Measurements from ENCODE around the gene TNFRSF6B. TPM values are rescaled to one million over a fixed set of nuclear protein-coding genes. Genes with fewer than 3 reads are reported as not detected.
"Not testable (repeated sequence)": the region's sequence is repeated elsewhere in the genome, so short reads cannot be mapped to it uniquely, and the experiment has no call there.

TNFRSF6B gene
- total RNA-seq, 1 experiment from 2014 or later: 3.4 TPM

- DNase-seq (ENCODE audit: low spot score): no peak
Measured at GRCh38 chr20:63662813-63663189, 33.7 kb upstream of the TNFRSF6B start.

DNA sequence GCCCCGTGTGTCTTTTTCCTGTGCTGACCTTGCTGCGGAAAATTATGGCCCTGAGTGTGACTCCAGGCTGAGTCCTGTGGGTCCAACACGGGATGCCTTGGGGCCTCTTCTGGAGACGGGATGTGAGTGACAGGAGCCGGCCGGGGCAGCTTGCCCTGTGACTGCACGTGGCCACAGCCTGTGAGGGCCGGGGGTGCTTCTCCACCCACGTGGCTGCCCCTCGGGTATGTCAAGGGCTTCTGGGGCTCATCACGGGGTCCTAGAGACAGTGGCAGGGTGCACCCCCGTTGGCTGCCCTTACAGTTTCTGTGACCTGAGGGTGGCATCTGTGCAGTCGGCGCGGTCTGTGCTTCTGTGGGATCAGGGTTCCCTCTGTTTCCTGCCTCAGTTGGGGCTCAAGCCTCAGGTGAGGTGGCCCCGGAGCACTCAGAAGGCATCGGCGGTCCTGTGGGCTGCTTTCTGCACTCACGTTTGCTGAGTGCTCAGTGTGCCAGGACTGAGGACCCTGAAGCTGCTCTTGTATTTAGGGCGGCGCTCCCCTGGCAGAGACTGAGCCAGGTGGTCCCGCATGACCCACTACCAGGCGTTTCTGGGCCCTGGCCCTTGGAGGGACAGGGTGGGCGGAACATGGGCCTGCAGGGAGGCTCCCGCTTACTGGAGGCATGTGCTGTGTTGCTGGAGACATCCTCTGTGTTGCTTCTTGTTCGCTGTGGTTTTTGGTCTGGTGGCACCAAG, 33.0 kb upstream of the TNFRSF6B start:
- DNase-seq (ENCODE audit: low spot score): no peak

DNA sequence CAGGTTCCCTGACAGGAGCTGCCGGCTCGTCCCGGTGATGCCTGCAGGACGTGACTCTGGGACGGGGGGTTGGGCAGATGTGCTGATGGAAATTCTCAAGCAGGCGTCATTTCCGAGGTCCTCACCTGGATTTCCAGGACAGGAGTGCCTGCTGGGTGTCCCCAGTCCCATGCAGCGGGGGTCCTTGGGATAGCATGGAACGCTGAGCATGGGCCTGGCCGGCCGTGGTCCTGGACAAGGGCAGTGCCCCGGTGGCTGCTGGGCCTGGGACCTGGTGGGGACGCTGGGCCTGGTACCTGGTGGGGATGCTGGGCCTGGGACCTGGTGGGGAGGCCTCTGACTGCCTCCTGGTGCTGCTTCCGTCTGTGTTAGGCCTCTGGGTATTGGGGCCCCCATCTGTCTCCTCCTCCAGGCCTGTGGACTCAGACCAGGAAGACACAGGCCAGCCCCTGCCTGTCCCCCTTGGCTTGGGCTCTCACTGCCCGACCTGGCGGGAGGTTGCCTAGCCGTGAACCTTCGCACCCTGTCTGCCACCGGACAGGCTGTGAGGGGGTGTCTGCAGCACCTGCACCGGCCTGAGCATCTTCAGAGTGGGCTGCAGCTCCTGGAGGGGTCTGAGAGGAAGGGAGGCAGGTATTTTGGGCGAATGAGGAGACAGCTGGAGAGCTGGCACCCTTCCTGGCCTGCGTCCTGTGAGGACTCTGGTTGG, 32.2 kb upstream of the TNFRSF6B start:
- no peak for DNase-seq (ENCODE audit: low spot score)

- DNase-seq (ENCODE audit: low spot score): no peak
Measured at GRCh38 chr20:63664861-63665594, 31.4 kb upstream of the TNFRSF6B start.

- no peak for DNase-seq (ENCODE audit: low spot score)
Measured at GRCh38 chr20:63665708-63666107, 30.7 kb upstream of the TNFRSF6B start.

DNA sequence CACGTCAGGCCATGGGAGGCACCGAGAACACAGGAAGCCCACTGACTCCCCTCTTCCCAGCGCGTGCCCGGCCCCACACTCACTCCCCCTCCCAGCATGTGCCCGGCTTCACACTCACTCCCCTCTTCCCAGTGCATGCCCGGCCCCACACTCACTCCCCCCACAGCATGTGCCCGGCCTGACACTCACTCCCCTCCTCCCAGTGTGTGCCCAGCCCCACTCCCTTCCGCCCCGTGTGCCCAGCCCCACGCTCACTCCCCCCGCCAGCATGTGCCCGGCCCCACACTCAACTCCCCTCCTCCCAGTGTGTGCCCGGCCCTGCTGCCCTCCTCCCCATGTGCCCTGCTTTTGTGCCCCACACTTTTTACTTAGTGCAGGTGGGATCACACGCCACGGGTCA, 28.6 kb upstream of the TNFRSF6B start:
- no peak for DNase-seq (ENCODE audit: low spot score)

DNA sequence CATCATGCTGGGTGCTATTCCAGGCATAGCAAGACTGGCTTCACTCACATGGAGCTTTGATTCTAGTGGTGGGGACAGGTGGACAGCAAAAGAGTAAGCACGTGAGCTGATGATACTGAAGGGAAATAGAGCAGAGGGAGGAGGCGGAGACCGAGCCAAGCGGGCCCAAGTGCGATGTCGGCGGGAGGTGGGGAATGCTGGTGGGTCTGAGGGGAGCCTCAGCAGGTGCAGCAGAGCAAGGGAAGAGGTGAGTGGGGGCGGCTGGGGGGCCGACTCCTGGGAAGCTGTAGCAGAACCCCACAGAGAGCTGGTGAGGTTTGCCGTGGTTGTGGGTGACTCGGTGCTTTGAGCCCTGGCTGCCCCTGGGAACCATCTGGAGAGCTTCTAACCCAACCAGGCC, 28.1 kb upstream of the TNFRSF6B start:
- DNase-seq (ENCODE audit: low spot score): no peak

- not testable (repeated sequence) for DNase-seq (ENCODE audit: low spot score)
Measured at GRCh38 chr20:63671695-63672094, 24.8 kb upstream of the TNFRSF6B start.

DNA sequence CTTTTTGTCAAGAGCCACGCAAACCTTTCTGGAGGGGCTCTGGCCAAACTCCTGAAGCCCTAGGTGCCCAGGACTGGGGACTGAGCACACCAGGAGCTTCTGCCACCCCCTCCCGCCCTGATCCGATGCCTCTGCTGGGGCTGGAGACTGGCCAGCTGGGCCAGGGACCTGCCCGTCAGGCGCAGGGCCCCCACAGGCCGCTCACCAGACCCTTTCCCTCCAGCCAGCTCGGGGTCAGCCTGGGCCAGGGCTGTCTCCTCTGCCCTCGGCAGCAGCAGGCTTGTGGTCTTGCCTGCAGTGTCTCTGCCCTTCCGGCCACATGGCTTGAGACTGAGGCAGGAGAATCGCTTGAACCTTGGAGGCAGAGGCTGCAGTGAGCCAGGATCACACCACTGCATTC, 23.8 kb upstream of the TNFRSF6B start:
- no peak for DNase-seq (ENCODE audit: low spot score)

- DNase-seq (ENCODE audit: low spot score): no peak
Measured at GRCh38 chr20:63673951-63674350, 22.5 kb upstream of the TNFRSF6B start.

- no peak for DNase-seq (ENCODE audit: low spot score)
Measured at GRCh38 chr20:63675681-63676368, 20.6 kb upstream of the TNFRSF6B start.

GRCh38 chr20:63678071-63678470, 18.4 kb upstream of the TNFRSF6B start:
- no peak for DNase-seq (ENCODE audit: low spot score)

- no peak for DNase-seq (ENCODE audit: low spot score)
Measured at GRCh38 chr20:63678667-63679465, 17.6 kb upstream of the TNFRSF6B start.

DNA sequence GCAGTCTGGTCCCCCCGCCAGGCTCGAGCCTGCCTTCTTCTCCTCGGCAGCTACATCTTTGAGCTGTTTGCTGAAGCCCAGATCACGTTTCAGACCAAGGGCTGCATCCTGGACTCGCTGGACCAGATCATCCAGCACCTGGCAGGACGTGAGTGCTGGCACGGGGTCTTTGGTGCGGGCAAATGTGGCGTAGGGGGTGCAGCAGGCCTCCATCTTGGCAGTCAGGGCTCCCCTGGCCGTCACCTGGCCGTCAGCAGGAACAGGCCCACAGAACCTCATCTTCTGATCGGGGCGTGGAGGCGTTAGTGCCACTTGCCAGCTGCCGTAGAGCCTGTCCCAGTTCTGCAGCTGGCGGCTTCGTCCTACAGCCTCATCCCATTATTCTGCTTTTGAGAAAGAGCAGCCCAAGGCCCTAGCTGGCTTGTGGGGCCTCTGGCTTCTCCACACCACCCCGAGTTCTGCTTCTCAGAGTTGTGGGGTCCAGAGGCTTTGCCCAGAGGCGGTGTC, 16.6 kb upstream of the TNFRSF6B start:
- no peak for DNase-seq (ENCODE audit: low spot score)

GRCh38 chr20:63680427-63680826, 16.0 kb upstream of the TNFRSF6B start:
- no peak for DNase-seq (ENCODE audit: low spot score)

DNA sequence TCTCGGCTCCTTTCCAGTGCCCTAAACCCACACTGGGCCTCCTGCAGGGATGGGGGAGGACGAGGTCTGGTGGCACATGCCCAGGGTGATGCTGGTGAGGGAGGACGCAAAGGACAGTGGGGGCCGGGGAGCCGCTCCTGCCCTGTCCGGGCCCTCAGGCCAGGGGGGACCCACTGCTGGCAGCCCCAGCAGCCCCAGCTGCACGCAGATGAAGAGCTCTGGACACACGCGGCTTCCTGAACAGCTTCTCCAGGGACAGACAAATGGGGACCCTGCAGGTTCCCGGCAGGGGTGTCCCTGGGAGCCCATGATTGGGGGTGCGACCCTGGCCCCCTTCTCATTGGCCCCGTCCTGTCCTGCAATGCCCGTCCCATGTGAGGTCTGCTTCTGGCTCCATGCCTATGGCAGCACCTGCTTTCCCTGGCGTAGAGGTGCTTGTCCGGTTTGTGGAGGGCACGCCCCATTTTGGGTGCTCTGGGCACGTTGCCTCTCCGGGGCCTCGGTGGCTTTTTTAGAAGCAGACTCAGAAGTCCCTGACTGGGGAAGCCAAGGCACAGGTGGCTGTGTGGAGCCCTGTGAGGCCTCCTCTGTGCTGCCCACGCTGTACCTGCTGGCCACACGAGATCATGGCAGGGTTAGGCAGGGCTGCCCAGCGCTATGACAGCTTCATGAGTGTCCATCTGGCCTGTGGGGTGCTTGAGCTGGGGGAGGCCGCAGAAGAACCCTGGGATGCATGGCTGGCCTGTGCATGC, 15.4 kb upstream of the TNFRSF6B start:
- DNase-seq (ENCODE audit: low spot score): no peak

GRCh38 chr20:63681609-63682142, 14.8 kb upstream of the TNFRSF6B start:
- DNase-seq (ENCODE audit: low spot score): no peak

DNA sequence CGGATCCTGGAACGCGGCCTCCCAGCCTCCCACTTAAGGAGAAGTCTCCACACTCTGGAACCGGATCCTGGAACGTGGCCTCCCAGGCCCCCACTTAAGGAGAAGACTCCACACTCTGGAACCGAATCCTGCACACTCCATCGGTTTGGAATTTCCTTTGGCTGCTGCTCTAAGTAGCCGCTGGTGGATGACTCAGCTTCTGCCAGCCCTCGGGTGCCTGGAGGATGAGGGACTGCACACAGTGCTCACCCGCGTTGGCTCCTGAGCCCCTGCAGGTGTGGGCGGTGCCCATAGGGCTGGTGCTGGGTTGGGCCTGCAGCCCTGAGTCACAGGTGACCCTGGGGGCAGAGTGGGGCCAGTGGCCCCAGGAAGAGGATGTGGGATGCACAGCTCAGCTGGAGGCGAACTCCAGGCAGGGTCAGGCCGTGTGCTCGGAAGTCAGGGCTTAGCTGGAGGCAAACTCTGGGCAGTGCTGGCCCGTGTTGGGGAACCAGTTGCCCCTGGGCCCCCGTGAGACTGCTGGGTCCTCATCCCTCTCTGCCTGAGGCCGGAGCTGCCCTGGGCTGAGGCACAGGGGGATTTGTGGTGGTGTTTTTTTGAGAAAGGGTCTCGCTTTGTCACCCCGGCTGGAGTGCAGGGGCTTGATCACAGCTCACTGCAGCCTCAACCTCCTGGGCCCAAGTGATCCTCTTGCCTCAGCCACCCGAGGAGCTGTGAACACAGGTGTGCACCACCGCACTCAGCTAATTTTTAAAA, 13.9 kb upstream of the TNFRSF6B start:
- peak; percentile 100 for DNase-seq (ENCODE audit: low spot score)

- no peak for DNase-seq (ENCODE audit: low spot score)
Measured at GRCh38 chr20:63685269-63686026, 11.0 kb upstream of the TNFRSF6B start.
